Measurements from ENCODE around the gene MAD1L1.

DNA sequence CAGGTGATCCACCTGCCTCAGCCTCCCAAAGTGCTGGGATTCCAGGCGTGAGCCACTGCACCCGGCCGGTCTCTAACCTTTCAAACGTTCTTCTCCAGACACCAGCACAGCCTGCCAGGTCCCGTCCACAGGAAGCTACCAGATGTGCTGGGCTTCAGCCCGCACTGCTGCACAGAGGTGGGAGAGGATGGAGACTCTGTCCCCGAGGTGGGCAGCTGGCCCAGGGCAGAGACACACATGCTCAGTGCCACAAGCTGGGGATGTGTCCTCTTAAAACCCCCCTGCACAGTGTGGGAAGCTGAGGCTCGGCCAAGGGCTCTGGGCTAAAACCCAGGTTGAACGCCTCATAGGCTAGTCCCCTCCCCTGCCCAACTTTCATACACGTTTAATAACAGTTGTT, 18.6 kb upstream of the MAD1L1 start:
- TF ChIP-seq CTCF (IDR thresholded peaks at IDR 0.05) (no peak), POLR2A (IDR thresholded peaks at IDR 0.05) (no peak), POLR2AphosphoS5 (IDR thresholded peaks at IDR 0.05) (no peak)
